Ishikawa (cell line): ENCODE results near the gene KCNK15.
A peak's percentile ranks its signal among the peaks of the same experiment; 100 is the strongest.

Experiments used
- CEBPB ChIP-seq: IDR thresholded peaks from 2 replicates; pipeline ENCODE4 v1.6.1; 2012
- CREB1 ChIP-seq: IDR thresholded peaks from 2 replicates; pipeline ENCODE4 v1.6.1; 2012; ENCODE audit warnings: low read depth
- EGR1 ChIP-seq: IDR thresholded peaks from 2 replicates; pipeline ENCODE4 v1.6.1; 2012
- EP300 ChIP-seq: IDR thresholded peaks from 2 replicates; pipeline ENCODE4 v1.6.1; 2012; ENCODE audit warnings: borderline replicate concordance
- FOXM1 ChIP-seq: IDR thresholded peaks from 2 replicates; pipeline ENCODE4 v1.6.1; 2012; ENCODE audit warnings: low read depth, borderline replicate concordance
- MAX ChIP-seq: IDR thresholded peaks from 2 replicates; pipeline ENCODE4 v1.6.1; 2012
- NFIC ChIP-seq: IDR thresholded peaks from 2 replicates; pipeline ENCODE4 v1.6.1; 2012
- RAD21 ChIP-seq: IDR thresholded peaks from 2 replicates; pipeline ENCODE4 v1.6.1; 2012; ENCODE audit warnings: low read depth
- REST ChIP-seq: IDR thresholded peaks from 2 replicates; pipeline ENCODE4 v1.6.1; 2012; ENCODE audit warnings: low read depth, mild to moderate bottlenecking
- TAF1 ChIP-seq: IDR thresholded peaks from 2 replicates; pipeline ENCODE4 v1.6.1; 2012; ENCODE audit warnings: low read depth, mild to moderate bottlenecking
- TCF12 ChIP-seq: IDR thresholded peaks from 2 replicates; pipeline ENCODE4 v1.6.1; 2012; ENCODE audit warnings: low read depth
- TEAD4 ChIP-seq: IDR thresholded peaks from 2 replicates; pipeline ENCODE4 v1.6.1; 2012
- USF1 ChIP-seq: IDR thresholded peaks from 2 replicates; pipeline ENCODE4 v1.6.1; 2012
- YY1 ChIP-seq: IDR thresholded peaks from 2 replicates; pipeline ENCODE4 v1.6.1; 2012; ENCODE audit warnings: low read depth
- ZBTB7A ChIP-seq: IDR thresholded peaks from 2 replicates; pipeline ENCODE4 v1.6.1; 2012; ENCODE audit warnings: low read depth

The KCNK15 gene

GRCh38 chr20:44747166-44748004 lies 1.7 kb downstream of the KCNK15 start:
- TF ChIP-seq CREB1 (no peak), FOXM1 (peak; percentile 64), NFIC (peak; percentile 97), USF1 (no peak), MAX (peak; percentile 72), TEAD4 (peak; percentile 65), REST (0 out of 2 replicates have a peak, but pooled peaks have one; percentile 3), ZBTB7A (no peak), CEBPB (peak; percentile 51), TAF1 (no peak), YY1 (no peak), TCF12 (peak; percentile 91), EP300 (peak; percentile 86), EGR1 (no peak), RAD21 (peak; percentile 87)

GRCh38 chr20:44748005-44748370 lies 2.3 kb downstream of the KCNK15 start:
- TF ChIP-seq FOXM1, result no peak
- no peak for TF ChIP-seq REST
- no peak for TF ChIP-seq YY1
- no peak for TF ChIP-seq TAF1
- TF ChIP-seq MAX, result no peak
- TF ChIP-seq EP300, result no peak
- TF ChIP-seq TEAD4, result no peak
- no peak for TF ChIP-seq RAD21

GRCh38 chr20:44750081-44750805 lies 4.6 kb downstream of the KCNK15 start:
- TF ChIP-seq FOXM1, result no peak
- no peak for TF ChIP-seq TEAD4
- no peak for TF ChIP-seq RAD21
- no peak for TF ChIP-seq TCF12
- no peak for TF ChIP-seq CREB1
- no peak for TF ChIP-seq USF1

GRCh38 chr20:44752099-44752931 lies 6.7 kb downstream of the KCNK15 start:
- no peak for TF ChIP-seq NFIC
- no peak for TF ChIP-seq RAD21
- TF ChIP-seq CEBPB, result no peak
- TF ChIP-seq REST, result no peak
- no peak for TF ChIP-seq EGR1
- no peak for TF ChIP-seq TCF12
- no peak for TF ChIP-seq ZBTB7A
- no peak for TF ChIP-seq USF1
- TF ChIP-seq CREB1, result no peak
- no peak for TF ChIP-seq TEAD4
- no peak for TF ChIP-seq EP300
- TF ChIP-seq MAX, result no peak
- TF ChIP-seq YY1, result no peak
- TF ChIP-seq TAF1, result no peak
- TF ChIP-seq FOXM1, result no peak
